ENCODE data around the gene C16orf54.
A peak's percentile ranks its signal among the peaks of the same experiment; 100 is the strongest.
"Not testable (repeated sequence)": the region's sequence is repeated elsewhere in the genome, so short reads cannot be mapped to it uniquely, and the experiment has no call there.

C16orf54 gene

DNA sequence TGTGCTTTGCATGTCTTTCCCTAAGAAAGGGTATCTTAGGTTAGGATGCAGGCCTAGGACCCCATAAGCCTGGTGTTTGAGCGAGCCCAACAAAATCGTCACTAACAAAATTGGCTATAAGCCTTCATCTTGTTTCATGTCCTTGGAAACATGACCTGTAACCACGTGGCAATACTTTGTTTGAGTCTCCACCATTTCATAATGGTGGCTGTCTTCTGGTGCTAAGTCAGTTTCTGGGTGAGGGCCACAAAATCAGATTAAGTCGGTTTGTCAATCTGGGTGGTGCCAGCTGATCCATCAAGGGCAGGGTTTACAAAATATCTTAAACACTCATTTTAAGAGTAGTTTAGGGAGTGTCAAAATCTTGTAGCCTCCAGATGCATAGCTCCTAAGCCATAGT, 33.0 kb downstream of the C16orf54 start:
- no peak overlapping the region for H3K4me3 Mint-ChIP-seq
- H3K4me1 Mint-ChIP-seq (ENCODE audit: low read depth) = peaks cover 13% of the 10 kb centered on the region

DNA sequence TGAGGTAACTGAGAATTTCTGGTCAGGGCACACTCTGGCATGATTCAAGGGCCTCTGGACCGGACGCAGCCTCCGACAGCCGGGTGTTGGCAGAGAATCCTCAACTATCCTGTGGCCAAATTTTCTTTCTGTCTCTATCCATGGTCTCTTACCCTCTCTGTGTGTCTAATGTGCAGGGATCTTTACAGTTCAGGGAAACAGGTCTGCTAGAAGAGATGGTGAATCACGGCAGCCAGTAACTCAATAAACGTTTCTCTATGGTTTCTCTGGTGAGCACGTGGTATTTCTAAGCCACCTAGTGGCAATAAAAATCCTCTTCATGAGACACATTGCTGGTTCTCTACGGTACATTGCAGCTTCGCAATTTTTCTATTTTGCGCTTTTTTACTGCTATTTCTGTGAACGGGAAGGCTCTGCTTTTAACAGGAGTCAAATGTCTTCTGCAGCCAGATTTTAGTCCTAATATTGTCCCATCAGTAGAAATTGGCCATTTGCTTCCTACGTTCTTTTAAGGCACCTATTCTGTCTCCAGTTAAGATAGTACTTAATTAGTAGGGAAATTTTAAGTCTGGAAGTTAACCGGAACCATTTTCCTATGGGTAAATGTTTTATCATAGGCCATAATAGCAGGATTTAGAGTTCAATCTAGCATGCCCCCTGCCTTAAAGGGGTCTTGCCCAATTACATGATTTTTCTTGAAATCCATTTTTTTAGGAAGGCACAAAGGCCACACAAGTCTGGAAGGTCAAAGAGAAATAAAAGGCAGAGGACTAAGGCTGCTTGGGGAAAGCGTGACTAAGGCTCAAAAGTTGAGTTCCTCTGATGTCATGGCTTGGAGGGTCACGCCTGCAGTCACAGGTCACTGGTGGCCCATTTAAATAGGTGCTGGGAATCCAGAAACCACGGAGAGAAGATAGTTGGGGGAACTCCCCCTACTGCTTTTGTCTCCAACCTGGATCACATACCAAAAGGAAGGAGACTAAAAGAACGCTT, 35.3 kb downstream of the C16orf54 start:
- no peaks in the 10 kb centered on the region for H3K27me3 Mint-ChIP-seq
- H3K36me3 Mint-ChIP-seq (ENCODE audit: low read depth) = no peaks in the 10 kb centered on the region
- peaks cover 13% of the 10 kb centered on the region for H3K4me1 Mint-ChIP-seq (ENCODE audit: low read depth)
- H3K9me3 Mint-ChIP-seq = no peaks in the 10 kb centered on the region
- H3K4me3 Mint-ChIP-seq = no peak overlapping the region
- H3K27ac Mint-ChIP-seq = no peak overlapping the region

More for the DNA sequence above, 33.0 kb downstream of the C16orf54 start:
- no peaks in the 10 kb centered on the region for H3K27me3 Mint-ChIP-seq
- H3K27ac Mint-ChIP-seq = no peak overlapping the region
- no peaks in the 10 kb centered on the region for H3K36me3 Mint-ChIP-seq (ENCODE audit: low read depth)
- H3K9me3 Mint-ChIP-seq = no peaks in the 10 kb centered on the region

DNA sequence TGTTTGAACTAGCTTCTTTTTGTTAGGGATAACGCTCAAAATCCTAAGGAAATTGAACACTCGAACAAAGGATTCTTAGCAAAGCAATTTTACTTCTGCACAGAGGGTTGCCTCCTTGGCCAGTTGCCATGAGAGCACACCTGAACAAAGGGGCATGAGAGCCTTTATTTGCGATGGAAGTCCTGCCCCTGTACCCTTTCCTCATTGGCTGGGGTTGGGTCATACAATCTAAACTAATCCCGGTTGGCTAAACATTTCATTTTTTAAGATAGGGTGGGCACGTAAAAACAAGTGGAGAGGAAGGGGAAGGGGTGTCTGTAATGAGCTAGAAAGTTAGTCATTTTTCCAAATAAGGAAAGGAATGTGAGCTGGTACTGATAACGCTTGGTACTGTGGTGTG, 36.1 kb downstream of the C16orf54 start:
- H3K4me1 Mint-ChIP-seq (ENCODE audit: low read depth) = peaks cover 13% of the 10 kb centered on the region
- not testable (repeated sequence) for H3K36me3 Mint-ChIP-seq (ENCODE audit: low read depth); H3K27ac Mint-ChIP-seq; H3K9me3 Mint-ChIP-seq; H3K4me3 Mint-ChIP-seq; H3K27me3 Mint-ChIP-seq

DNA sequence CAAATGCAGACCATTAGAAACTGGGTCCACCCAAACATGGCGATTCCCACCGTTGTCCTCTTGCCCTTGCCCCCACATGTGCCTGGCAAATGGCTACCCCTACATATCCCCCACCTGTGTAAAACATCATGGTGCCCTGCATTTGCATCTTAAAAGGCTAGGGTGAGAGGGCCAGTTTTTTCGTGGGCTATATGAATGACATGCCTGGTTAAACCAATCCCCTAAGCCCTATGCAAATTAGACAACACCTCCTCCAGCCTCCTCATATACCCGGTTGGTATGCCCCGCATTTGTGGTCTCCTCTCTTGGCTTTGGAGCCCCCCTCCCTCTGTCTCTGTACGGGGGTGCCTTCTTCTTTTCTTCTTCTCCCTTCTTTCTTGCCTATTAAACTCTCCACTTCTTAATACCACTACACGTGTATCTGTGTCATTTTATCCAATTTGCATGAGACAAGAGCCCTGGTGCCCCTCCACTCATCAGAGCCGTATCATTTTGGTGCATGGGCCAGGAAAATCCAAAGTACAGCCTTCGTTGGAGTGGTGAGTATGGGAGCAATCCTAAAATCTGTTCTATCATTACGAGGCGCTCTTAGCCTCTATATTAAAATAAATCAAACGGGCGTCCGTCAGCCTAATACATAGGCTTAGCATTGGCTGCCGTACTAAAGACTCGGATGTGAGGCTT, 36.7 kb downstream of the C16orf54 start:
- Mint-ChIP-seq H3K36me3 (ENCODE audit: low read depth) (no peaks in the 10 kb centered on the region), H3K27ac (no peak overlapping the region), H3K9me3 (no peaks in the 10 kb centered on the region), H3K27me3 (no peaks in the 10 kb centered on the region), H3K4me3 (no peak overlapping the region), H3K4me1 (ENCODE audit: low read depth) (peaks cover 13% of the 10 kb centered on the region)

DNA sequence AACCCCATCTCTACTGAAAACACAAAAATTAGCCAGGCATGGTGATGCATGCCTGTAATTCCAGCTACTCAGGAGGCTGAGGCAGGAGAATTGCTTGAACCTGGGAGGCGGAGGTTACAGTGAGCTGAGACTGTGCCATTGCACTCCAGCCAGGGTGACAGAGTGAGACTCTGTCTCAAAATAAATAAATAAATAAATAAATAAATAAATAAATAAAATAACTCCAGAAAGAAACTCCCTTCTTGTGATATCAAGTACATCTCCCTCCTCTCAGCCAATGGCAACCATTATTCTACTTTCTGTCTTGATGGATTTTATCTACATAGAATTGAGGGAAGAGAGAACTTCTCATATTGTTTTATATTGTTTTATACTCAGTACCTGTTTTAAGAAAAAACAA, 38.6 kb downstream of the C16orf54 start:
- H3K36me3 Mint-ChIP-seq (ENCODE audit: low read depth); H3K4me3 Mint-ChIP-seq; H3K27me3 Mint-ChIP-seq; H3K27ac Mint-ChIP-seq; H3K9me3 Mint-ChIP-seq: not testable (repeated sequence)
- peaks cover 23% of the 10 kb centered on the region for H3K4me1 Mint-ChIP-seq (ENCODE audit: low read depth)

DNA sequence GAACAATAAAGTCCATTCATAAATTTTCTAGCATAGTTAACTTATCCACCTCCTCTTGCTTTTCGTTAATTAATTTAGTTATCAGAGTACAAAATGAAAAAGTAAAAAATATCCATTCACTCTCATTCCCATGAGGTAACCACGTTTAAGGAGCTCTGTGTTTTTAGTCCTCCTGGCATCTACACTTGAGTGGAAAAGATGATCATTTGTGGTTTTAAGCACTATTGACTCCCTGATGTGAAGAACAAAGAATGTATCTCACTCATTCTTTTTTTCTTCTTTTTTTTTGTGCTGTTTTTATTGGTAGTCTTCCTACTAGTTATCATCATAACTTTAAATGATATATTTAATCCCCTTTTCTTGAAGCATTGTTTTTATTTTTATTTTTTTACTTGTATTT, 40.8 kb downstream of the C16orf54 start:
- Mint-ChIP-seq H3K27me3 (no peaks in the 10 kb centered on the region), H3K27ac (no peak overlapping the region), H3K4me3 (no peak overlapping the region), H3K9me3 (no peaks in the 10 kb centered on the region), H3K4me1 (ENCODE audit: low read depth) (peaks cover 32% of the 10 kb centered on the region), H3K36me3 (ENCODE audit: low read depth) (no peaks in the 10 kb centered on the region)

DNA sequence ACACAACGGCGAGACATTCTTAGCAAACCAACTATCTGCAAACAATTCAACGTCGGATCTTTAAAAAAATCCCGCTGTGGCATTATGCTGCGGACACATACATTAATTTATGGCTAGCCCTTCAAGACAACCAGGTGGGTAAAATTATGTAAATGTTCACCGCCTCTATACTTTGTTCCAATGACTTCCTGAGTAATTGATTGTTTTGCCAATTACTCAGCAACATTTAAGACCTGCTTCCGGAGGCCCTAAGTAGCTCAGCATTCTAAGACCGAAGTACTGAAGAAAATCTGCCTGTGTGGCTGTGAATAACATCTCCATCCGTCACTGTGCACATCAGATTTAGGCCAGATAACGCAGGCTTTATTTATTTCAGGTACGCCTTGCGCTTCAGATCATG, 43.5 kb downstream of the C16orf54 start:
- Mint-ChIP-seq H3K4me3 (peak overlapping the region; percentile 69), H3K4me1 (ENCODE audit: low read depth) (peaks cover 28% of the 10 kb centered on the region), H3K9me3 (no peaks in the 10 kb centered on the region), H3K27ac (peak overlapping the region; percentile 84), H3K27me3 (no peaks in the 10 kb centered on the region), H3K36me3 (ENCODE audit: low read depth) (no peaks in the 10 kb centered on the region)

DNA sequence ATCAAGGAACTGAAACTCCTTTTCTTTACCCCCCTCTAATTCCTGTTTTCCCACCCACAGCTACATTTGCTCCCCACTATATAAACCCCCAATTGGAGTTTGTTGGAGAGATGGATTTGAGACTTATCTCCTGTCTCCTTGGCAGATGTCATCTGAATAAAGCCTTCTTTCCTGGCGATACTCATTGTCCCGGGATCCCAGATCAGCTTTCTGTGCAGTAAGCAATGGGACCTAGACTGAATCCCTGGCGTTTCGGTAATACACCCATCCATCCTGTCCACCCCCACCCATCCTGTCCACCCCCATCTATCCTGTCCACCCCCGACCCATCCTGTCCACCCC, 44.6 kb downstream of the C16orf54 start:
- peaks cover 28% of the 10 kb centered on the region for H3K4me1 Mint-ChIP-seq (ENCODE audit: low read depth)
- H3K27me3 Mint-ChIP-seq = no peaks in the 10 kb centered on the region
- H3K27ac Mint-ChIP-seq = no peak overlapping the region
- no peaks in the 10 kb centered on the region for H3K36me3 Mint-ChIP-seq (ENCODE audit: low read depth)
- no peaks in the 10 kb centered on the region for H3K9me3 Mint-ChIP-seq
- H3K4me3 Mint-ChIP-seq = no peak overlapping the region

DNA sequence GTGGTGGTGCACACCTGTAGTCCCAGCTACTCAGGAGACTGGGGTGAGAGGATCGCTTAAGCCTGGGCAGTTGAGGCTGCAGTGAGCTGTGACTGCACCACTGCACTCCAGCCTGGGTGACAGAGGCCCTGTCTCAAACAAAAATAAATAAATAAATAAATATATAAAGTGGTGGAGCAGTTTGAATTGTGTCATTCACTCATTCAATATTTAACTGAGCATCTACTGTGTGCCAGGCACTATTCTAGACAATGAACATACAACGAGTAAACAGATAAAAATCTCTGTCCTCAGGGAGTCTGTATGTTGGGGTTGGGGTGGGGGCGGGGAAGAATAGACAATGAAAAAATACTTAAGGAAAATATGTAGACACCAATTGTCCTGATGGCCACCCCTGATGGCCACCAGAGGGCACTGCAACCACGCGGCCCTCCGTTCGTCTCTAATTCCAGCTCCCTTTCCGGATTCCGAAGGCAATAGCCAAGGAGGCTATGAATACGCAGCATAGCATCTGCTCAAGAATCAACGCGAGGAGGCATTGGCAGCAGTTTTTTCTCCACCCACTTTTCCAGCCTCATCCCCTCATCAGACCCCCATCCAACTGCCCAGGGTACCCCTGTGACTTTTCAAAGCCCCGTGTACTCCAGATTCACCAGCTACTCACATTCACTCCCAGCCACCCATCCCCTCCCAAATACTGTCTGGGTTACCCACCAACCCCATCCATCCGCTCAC, 45.4 kb downstream of the C16orf54 start:
- Mint-ChIP-seq H3K27ac (no peak overlapping the region), H3K4me3 (no peak overlapping the region), H3K4me1 (ENCODE audit: low read depth) (peaks cover 28% of the 10 kb centered on the region), H3K27me3 (no peaks in the 10 kb centered on the region), H3K9me3 (no peaks in the 10 kb centered on the region), H3K36me3 (ENCODE audit: low read depth) (no peaks in the 10 kb centered on the region)

DNA sequence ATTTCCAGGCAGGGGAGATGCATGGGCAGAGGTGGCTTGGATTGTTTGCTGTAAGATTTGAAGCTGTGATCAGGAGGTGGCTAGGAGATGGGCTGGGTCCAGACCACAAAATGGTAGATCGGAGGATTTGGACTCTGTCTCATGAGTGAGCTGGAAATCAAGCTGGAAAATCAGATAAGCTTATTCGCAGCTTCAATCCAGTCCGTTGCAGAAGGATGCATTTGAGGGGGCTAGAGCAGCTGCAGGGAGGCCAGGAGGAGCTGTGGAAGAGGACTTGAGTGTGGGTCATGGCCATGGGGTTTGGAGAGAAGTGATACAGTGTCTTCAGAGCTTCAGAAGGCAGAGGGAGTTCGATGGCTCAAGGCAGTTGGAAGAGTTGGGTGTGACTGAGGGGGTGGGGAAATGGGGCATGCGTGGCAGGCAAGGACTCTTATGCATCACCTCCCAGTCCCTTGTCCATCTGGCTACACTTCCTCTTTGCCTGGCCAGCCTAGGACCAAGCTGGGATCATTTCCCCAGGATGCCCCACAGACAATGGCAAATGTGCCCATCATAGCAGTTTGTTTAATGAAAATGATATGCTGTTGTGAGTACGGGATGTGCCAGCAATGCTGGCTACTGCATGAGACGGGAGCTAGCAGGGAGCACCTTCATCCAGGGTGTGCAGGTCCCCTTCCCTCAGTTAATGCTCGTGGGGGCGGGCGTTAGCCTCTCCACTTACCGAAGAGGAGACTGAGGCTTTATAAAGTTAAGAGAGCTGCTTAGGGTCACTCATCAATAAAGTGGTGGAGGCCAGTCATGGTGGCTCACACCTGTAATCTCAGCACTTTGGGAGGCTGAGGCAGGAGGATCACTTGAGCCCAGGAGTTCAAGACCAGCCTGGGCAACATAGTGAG, 46.2 kb downstream of the C16orf54 start:
- Mint-ChIP-seq H3K4me1 (ENCODE audit: low read depth) (peaks cover 28% of the 10 kb centered on the region), H3K9me3 (no peaks in the 10 kb centered on the region), H3K27ac (no peak overlapping the region), H3K36me3 (ENCODE audit: low read depth) (no peaks in the 10 kb centered on the region), H3K27me3 (no peaks in the 10 kb centered on the region), H3K4me3 (no peak overlapping the region)

DNA sequence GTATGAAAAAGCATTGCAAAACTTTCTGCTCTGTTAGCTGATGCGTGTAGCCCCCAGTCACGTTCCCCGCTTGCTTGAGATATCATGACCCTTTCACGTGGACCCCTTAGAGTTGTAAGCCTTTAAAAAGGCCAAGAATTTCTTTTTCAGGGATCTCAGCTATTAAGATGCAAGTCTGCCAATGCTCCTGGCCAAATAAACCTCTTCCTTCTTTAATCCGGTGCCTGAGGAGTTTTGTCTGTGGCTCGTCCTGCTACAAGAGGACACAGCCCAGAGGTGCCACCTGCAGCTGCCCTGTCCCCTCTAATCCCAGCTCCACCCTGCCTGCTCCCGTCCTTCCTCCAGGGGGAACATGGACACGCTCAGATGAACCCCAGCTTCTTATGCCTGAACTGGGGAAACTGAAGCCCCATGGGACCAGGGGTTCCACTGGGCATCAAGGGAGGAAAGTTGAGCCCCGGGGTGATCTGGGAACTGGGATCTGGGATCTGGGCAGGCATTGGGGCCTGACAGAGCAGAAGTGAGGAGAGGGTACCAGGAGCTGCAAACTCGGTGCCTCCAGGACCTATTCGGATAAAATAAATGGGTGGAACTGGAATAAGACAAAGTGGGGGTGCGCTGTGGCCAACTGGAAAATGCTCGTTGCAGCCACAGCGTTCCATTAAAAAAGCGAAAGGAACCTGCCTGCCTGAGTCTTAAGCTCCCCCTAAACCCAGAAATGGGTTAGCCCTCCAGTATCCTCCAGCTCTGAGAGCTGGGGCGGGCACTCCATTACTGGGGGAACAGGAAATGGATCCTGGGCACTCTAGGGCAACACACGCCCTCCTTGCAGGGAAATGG, 47.1 kb downstream of the C16orf54 start:
- Mint-ChIP-seq H3K4me3 (no peak overlapping the region), H3K27ac (no peak overlapping the region), H3K9me3 (no peaks in the 10 kb centered on the region), H3K27me3 (no peaks in the 10 kb centered on the region), H3K4me1 (ENCODE audit: low read depth) (peaks cover 28% of the 10 kb centered on the region), H3K36me3 (ENCODE audit: low read depth) (no peaks in the 10 kb centered on the region)

DNA sequence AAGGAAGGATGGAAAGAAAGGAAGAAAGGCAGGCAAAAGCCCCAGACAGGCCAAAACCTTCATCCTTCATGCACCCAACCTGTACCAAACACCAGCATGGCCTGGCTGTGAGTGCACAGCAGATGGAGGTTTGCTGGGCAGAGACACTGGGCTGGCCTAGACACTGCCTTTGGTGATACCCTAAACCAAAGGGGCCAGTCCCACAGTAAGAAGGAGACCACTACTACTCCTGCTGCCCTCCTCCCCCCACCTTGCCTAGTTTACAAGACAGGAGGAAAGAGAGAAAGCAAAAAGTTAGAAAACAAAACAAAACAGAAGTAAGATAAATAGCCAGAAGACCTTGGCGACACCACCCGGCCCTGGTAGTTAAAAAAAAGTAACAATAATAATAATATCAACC, 47.7 kb downstream of the C16orf54 start:
- H3K27ac Mint-ChIP-seq = no peak overlapping the region
- no peaks in the 10 kb centered on the region for H3K9me3 Mint-ChIP-seq
- H3K4me3 Mint-ChIP-seq = no peak overlapping the region
- no peaks in the 10 kb centered on the region for H3K27me3 Mint-ChIP-seq
- H3K36me3 Mint-ChIP-seq (ENCODE audit: low read depth) = no peaks in the 10 kb centered on the region
- H3K4me1 Mint-ChIP-seq (ENCODE audit: low read depth) = peaks cover 26% of the 10 kb centered on the region

DNA sequence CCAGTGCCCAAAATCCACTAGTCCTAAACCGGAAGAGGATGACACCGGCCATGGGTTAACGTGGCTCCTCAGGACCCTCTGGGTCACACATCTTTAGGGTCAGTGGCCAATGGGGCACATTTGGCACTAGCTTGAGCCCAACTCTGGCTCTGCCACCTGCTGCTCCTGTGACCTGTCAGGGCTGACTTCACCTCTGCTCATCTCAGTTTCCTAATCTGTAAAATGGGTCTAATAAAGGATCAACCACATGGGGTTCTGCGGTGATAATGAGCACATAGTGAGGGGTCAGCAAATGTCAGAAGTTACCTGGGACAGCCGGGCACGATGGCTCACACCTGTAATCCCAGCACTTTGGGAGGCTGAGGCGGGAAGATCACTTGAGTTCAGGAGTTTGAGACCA, 48.4 kb downstream of the C16orf54 start:
- Mint-ChIP-seq H3K4me1 (ENCODE audit: low read depth) (peaks cover 20% of the 10 kb centered on the region), H3K4me3 (no peak overlapping the region), H3K27me3 (no peaks in the 10 kb centered on the region), H3K27ac (no peak overlapping the region), H3K9me3 (no peaks in the 10 kb centered on the region), H3K36me3 (ENCODE audit: low read depth) (no peaks in the 10 kb centered on the region)
